K562 (cell line): ENCODE results near the gene PRKAR2B. TPM values are rescaled to one million over a fixed set of nuclear protein-coding genes. Genes with fewer than 3 reads are reported as not detected.
A peak's percentile ranks its signal among the peaks of the same experiment; 100 is the strongest.

Experiments
- BCOR ChIP-seq: fragments of 450-650 bp; IDR thresholded peaks from 2 replicates; pipeline ENCODE4 v1.6.1; 2016
- DMBX1 ChIP-seq: fragments of 250-450 bp; sonication (Bioruptor Pico); IDR thresholded peaks from 2 replicates; pipeline ENCODE4 v1.8.0; 2022; ENCODE audit warnings: inconsistent platforms, mild to moderate bottlenecking, moderate library complexity, borderline replicate concordance
- FOXP1 ChIP-seq: sonication (generic); formaldehyde crosslinking; IDR thresholded peaks from 2 replicates; pipeline ENCODE4 v1.8.0; 2022; ENCODE audit warnings: mild to moderate bottlenecking, missing genetic modification reagents
- HDAC3 ChIP-seq: fragments of 450-650 bp; IDR thresholded peaks from 2 replicates; pipeline ENCODE4 v1.6.1; 2018; ENCODE audit warnings: borderline replicate concordance, mild to moderate bottlenecking, moderate library complexity; ENCODE audit not compliant: partially characterized antibody
- POLR2B ChIP-seq: fragments of 450-650 bp; IDR thresholded peaks from 2 replicates; pipeline ENCODE4 v1.6.1; 2018; ENCODE audit warnings: low read depth; ENCODE audit not compliant: partially characterized antibody
- PRDM10 ChIP-seq: fragments of 450-650 bp; IDR thresholded peaks from 2 replicates; pipeline ENCODE4 v1.6.1; 2018; ENCODE audit not compliant: partially characterized antibody
- SIRT6 ChIP-seq: IDR thresholded peaks from one replicate; pipeline ENCODE4 v1.6.1; 2012; ENCODE audit warnings: low read depth, mild to moderate bottlenecking, control low read depth, inconsistent platforms, low read length, moderate library complexity
- SRSF9 ChIP-seq: fragments of 200-400 bp; formaldehyde crosslinking; IDR thresholded peaks from 2 replicates; pipeline ENCODE4 v1.6.1; 2017; ENCODE audit warnings: low read depth, low read length, borderline replicate concordance
- TAF9B ChIP-seq: fragments of 450-650 bp; IDR thresholded peaks from 2 replicates; pipeline ENCODE4 v1.6.1; 2018; ENCODE audit warnings: mild to moderate bottlenecking; ENCODE audit not compliant: partially characterized antibody
- ZFP30 ChIP-seq: fragments of 250-450 bp; sonication (Bioruptor Pico); IDR thresholded peaks from 2 replicates; pipeline ENCODE4 v1.8.0; 2022; ENCODE audit warnings: moderate library complexity, mild to moderate bottlenecking, inconsistent platforms, borderline replicate concordance
- ZNF707 ChIP-seq: fragments of 250-450 bp; sonication (Bioruptor Pico); conservative IDR thresholded peaks from 2 replicates; pipeline ENCODE4 v1.8.0; 2022; ENCODE audit warnings: inconsistent platforms, mild to moderate bottlenecking, moderate library complexity
- polyA plus RNA-seq, 8 experiments: library from polyadenylated mRNA; depleted of rRNA in 4 of 8; stranded (reverse) in 5 of 8; unstranded in 3 of 8; fragments of >200 nt; fragmentation: Nextera tagmentation in 2 of 8; fragmentation: Illumina TruSeq in 1 of 8; extraction: Ambion mirVana in 2 of 8; extraction: Trizol in 1 of 8; gene quantifications; 2 replicates each; pipeline versions ENCODE4 v1.2.1 to v1.2.3, GENCODE V29; 2011 to 2014; ENCODE audit warnings: inconsistent platforms in 1 of 8, missing spikeins in 1 of 8
- total RNA-seq, 7 experiments: library from RNA; depleted of rRNA in 6 of 7; stranded (reverse); fragments of >200 nt in 6 of 7; fragmentation: Illumina TruSeq in 2 of 7; extraction: Trizol in 2 of 7; gene quantifications; 2 replicates each; pipeline versions ENCODE4 v1.2.1 to v1.2.3, GENCODE V29; 2011 to 2021; ENCODE audit warnings: low replicate concordance in 1 of 7
- TF ChIP-seq, protein P1 (sequence below), 2 experiments: fragments of 450-650 bp in 1 of 2; IDR thresholded peaks; 2 replicates each; pipeline ENCODE4 v1.6.1; 2011 to 2017; ENCODE audit warnings: low read depth in 2 of 2, antibody characterized with exemption in 1 of 2, borderline replicate concordance in 1 of 2, low read length in 1 of 2, mild to moderate bottlenecking in 1 of 2, mixed read lengths in 1 of 2; ENCODE audit not compliant: control insufficient read depth in 1 of 2

PRKAR2B gene
- total and polyA plus RNA-seq, 9 of the 15 experiments (the other 6 are each of a cell fraction or from before 2014, with no cell fraction given), result 59.0 to 173 (median 129) TPM

- TF ChIP-seq DMBX1 (0 out of 2 replicates have a peak, but pooled peaks have one; percentile 47), SIRT6 (no peak), PRDM10 (peak; percentile 73), TAF9B (peak; percentile 85), POLR2B (peak; percentile 66), ZNF707 (CRISPR knock-in tag) (0 out of 2 replicates have a peak, but pooled peaks have one; percentile 14), ZFP30 (CRISPR knock-in tag) (no peak), SRSF9 (no peak), HDAC3 (peak; percentile 62), BCOR (peak; percentile 77; the same call in 1 of the 2 replicates), FOXP1 (CRISPR knock-in tag) (peak; percentile 87)
- TF ChIP-seq, protein P1, sequence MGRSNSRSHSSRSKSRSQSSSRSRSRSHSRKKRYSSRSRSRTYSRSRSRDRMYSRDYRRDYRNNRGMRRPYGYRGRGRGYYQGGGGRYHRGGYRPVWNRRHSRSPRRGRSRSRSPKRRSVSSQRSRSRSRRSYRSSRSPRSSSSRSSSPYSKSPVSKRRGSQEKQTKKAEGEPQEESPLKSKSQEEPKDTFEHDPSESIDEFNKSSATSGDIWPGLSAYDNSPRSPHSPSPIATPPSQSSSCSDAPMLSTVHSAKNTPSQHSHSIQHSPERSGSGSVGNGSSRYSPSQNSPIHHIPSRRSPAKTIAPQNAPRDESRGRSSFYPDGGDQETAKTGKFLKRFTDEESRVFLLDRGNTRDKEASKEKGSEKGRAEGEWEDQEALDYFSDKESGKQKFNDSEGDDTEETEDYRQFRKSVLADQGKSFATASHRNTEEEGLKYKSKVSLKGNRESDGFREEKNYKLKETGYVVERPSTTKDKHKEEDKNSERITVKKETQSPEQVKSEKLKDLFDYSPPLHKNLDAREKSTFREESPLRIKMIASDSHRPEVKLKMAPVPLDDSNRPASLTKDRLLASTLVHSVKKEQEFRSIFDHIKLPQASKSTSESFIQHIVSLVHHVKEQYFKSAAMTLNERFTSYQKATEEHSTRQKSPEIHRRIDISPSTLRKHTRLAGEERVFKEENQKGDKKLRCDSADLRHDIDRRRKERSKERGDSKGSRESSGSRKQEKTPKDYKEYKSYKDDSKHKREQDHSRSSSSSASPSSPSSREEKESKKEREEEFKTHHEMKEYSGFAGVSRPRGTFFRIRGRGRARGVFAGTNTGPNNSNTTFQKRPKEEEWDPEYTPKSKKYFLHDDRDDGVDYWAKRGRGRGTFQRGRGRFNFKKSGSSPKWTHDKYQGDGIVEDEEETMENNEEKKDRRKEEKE (IDR thresholded peaks at IDR 0.05; ENCODE audit: borderline replicate concordance in 1 of 2, control insufficient read depth in 1 of 2, low read depth in 2 of 2, low read length in 1 of 2), result peak in 1 of 2 experiments; percentile 38; a peak in 1 of 4 replicates
These were observed 124.9 kb downstream of the PRKAR2B start (continued) for GRCh38 chr7:107169120-107170050.
